Measurements from ENCODE around the gene KCNA3. TPM values are rescaled to one million over a fixed set of nuclear protein-coding genes. Genes with fewer than 3 reads are reported as not detected.

KCNA3 gene
- total RNA-seq, 2 donors from 2014 or later, result 0.20 to 0.27 TPM

GRCh38 chr1:110713221-110713620, 38.5 kb upstream of the KCNA3 start:
- no peaks in the 10 kb centered on the region for H3K36me3 ChIP-seq (ENCODE audit: control insufficient read depth, insufficient read depth, low read length)
- Mint-ChIP-seq H3K27me3 (ENCODE audit: insufficient read depth) (peaks cover 11% of the 10 kb centered on the region), H3K4me3 (no peak overlapping the region), H3K4me1 (peaks cover 8% of the 10 kb centered on the region), H3K36me3 (ENCODE audit: low read depth) (no peaks in the 10 kb centered on the region), H3K27ac (no peak overlapping the region), H3K9me3 (no peaks in the 10 kb centered on the region)
- H3K4me3 ChIP-seq (ENCODE audit: low read length), result no peak overlapping the region
- no peak overlapping the region for H3K27ac ChIP-seq (ENCODE audit: low read depth, low read length)
- DNase-seq, result no peak
- TF ChIP-seq, protein P1, sequence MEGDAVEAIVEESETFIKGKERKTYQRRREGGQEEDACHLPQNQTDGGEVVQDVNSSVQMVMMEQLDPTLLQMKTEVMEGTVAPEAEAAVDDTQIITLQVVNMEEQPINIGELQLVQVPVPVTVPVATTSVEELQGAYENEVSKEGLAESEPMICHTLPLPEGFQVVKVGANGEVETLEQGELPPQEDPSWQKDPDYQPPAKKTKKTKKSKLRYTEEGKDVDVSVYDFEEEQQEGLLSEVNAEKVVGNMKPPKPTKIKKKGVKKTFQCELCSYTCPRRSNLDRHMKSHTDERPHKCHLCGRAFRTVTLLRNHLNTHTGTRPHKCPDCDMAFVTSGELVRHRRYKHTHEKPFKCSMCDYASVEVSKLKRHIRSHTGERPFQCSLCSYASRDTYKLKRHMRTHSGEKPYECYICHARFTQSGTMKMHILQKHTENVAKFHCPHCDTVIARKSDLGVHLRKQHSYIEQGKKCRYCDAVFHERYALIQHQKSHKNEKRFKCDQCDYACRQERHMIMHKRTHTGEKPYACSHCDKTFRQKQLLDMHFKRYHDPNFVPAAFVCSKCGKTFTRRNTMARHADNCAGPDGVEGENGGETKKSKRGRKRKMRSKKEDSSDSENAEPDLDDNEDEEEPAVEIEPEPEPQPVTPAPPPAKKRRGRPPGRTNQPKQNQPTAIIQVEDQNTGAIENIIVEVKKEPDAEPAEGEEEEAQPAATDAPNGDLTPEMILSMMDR (conservative IDR thresholded peaks at IDR 0.05), result no peak
- no peaks in the 10 kb centered on the region for H3K9me3 ChIP-seq (ENCODE audit: control insufficient read depth, low read length)
- no peaks in the 10 kb centered on the region for H3K4me1 ChIP-seq (ENCODE audit: control insufficient read depth, insufficient read depth, low read length)
- 75 to 78% methylated on average over 2 to 3 of the region's 3 CpGs for WGBS, 2 experiments (ENCODE audit: insufficient coverage in 1 of 2, insufficient read length in 1 of 2)
- peaks cover 11% of the 10 kb centered on the region for H3K27me3 ChIP-seq (ENCODE audit: control insufficient read depth, insufficient read depth, low read length, poor library complexity, severe bottlenecking)
- H3K9ac ChIP-seq (ENCODE audit: extremely low read depth, low read length, poor library complexity, severe bottlenecking), result no peak overlapping the region

DNA sequence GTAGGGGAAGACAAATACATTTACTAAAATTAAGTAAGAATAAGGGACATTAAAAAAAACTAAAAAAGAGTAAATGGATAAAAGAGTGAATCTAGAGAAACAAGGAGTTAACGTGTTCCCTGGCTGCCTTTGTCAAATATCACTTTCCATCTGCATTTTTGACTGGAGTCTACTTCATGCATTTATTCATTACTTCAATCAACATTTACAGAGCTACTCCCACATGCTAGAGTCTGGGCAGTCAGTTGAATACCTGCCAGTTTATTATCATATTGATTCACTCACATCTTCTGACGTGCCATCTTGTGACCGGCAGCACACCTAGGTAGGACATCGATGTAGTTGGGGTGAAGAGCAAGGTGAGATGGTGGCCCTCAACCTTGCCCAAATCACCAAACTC, 35.6 kb upstream of the KCNA3 start:
- TF ChIP-seq, protein P1 (conservative IDR thresholded peaks at IDR 0.05), result no peak
- no peaks in the 10 kb centered on the region for H3K9me3 Mint-ChIP-seq
- no peak overlapping the region for H3K27ac Mint-ChIP-seq
- H3K4me3 Mint-ChIP-seq, result no peak overlapping the region
- Histone ChIP-seq H3K4me3 (ENCODE audit: low read length) (no peak overlapping the region), H3K27ac (ENCODE audit: low read depth, low read length) (no peak overlapping the region), H3K36me3 (ENCODE audit: control insufficient read depth, insufficient read depth, low read length) (no peaks in the 10 kb centered on the region), H3K27me3 (ENCODE audit: control insufficient read depth, insufficient read depth, low read length, poor library complexity, severe bottlenecking) (no peaks in the 10 kb centered on the region), H3K9me3 (ENCODE audit: control insufficient read depth, low read length) (no peaks in the 10 kb centered on the region), H3K9ac (ENCODE audit: extremely low read depth, low read length, poor library complexity, severe bottlenecking) (no peak overlapping the region), H3K4me1 (ENCODE audit: control insufficient read depth, insufficient read depth, low read length) (no peaks in the 10 kb centered on the region)
- H3K36me3 Mint-ChIP-seq (ENCODE audit: low read depth), result no peaks in the 10 kb centered on the region
- 80 to 89% methylated on average over 1 to 4 of the region's 4 CpGs for WGBS, 2 experiments (ENCODE audit: insufficient coverage in 1 of 2, insufficient read length in 1 of 2)
- H3K27me3 Mint-ChIP-seq (ENCODE audit: insufficient read depth), result peaks cover 7% of the 10 kb centered on the region
- DNase-seq, result no peak
- peaks cover 8% of the 10 kb centered on the region for H3K4me1 Mint-ChIP-seq

- no peak overlapping the region for H3K27ac Mint-ChIP-seq
- H3K9ac ChIP-seq (ENCODE audit: extremely low read depth, low read length, poor library complexity, severe bottlenecking), result no peak overlapping the region
- H3K9me3 Mint-ChIP-seq, result no peaks in the 10 kb centered on the region
- no peaks in the 10 kb centered on the region for H3K9me3 ChIP-seq (ENCODE audit: control insufficient read depth, low read length)
- TF ChIP-seq, protein P1 (conservative IDR thresholded peaks at IDR 0.05), result no peak
- H3K36me3 Mint-ChIP-seq (ENCODE audit: low read depth), result no peaks in the 10 kb centered on the region
- peaks cover 4% of the 10 kb centered on the region for H3K27me3 Mint-ChIP-seq (ENCODE audit: insufficient read depth)
- no peak overlapping the region for H3K4me3 ChIP-seq (ENCODE audit: low read length)
- no peaks in the 10 kb centered on the region for H3K36me3 ChIP-seq (ENCODE audit: control insufficient read depth, insufficient read depth, low read length)
- no peaks in the 10 kb centered on the region for H3K27me3 ChIP-seq (ENCODE audit: control insufficient read depth, insufficient read depth, low read length, poor library complexity, severe bottlenecking)
- H3K27ac ChIP-seq (ENCODE audit: low read depth, low read length), result no peak overlapping the region
- H3K4me1 ChIP-seq (ENCODE audit: control insufficient read depth, insufficient read depth, low read length), result no peaks in the 10 kb centered on the region
- H3K4me1 Mint-ChIP-seq, result peaks cover 10% of the 10 kb centered on the region
- 70 to 83% methylated on average over 1 of the region's 1 CpG for WGBS, 2 experiments (ENCODE audit: insufficient coverage in 1 of 2, insufficient read length in 1 of 2)
- no peak for DNase-seq
- H3K4me3 Mint-ChIP-seq, result no peak overlapping the region
Measured at GRCh38 chr1:110708974-110709440, 34.3 kb upstream of the KCNA3 start.
